Keratinocyte (primary cell): ENCODE data around the gene ARID1B.

ENCODE experiments used
- CTCF ChIP-seq, 3 experiments: IDR thresholded peaks in 1 of 3; conservative IDR thresholded peaks in 1 of 3; optimal IDR thresholded peaks in 1 of 3; 2 replicates in 2 of 3; 3 replicates in 1 of 3; pipeline versions ENCODE3 to v1.5.1; 2011; ENCODE audit warnings: low read length in 3 of 3, mild to moderate bottlenecking in 3 of 3, moderate library complexity in 2 of 3, control low read depth in 1 of 3, inconsistent platforms in 1 of 3; ENCODE audit not compliant: insufficient read depth in 2 of 3; ENCODE audit errors: extremely low read depth in 1 of 3
- EZH2 ChIP-seq: IDR thresholded peaks from one replicate; pipeline ENCODE4 v1.6.1; 2012; ENCODE audit warnings: inconsistent platforms, mild to moderate bottlenecking, low read length, moderate library complexity

GRCh38 chr6:157259443-157259842, 482.3 kb downstream of the ARID1B start:
- no peak for TF ChIP-seq CTCF (optimal IDR thresholded peaks at IDR 0.05 in 1 of 3, IDR thresholded peaks at IDR 0.05 in 1 of 3, conservative IDR thresholded peaks at IDR 0.05 in 1 of 3; ENCODE audit: extremely low read depth in 1 of 3, insufficient read depth in 2 of 3, low read length in 3 of 3)
- TF ChIP-seq EZH2, result no peak
